Esophagus muscularis mucosa (tissue), 4 donors: ENCODE data around the gene SNX11. TPM values are rescaled to one million over a fixed set of nuclear protein-coding genes. Genes with fewer than 3 reads are reported as not detected.
A peak's percentile ranks its signal among the peaks of the same experiment; 100 is the strongest.

Experiments
- DNase-seq: peaks from one replicate; pipeline ENCODE4 v3.0.0-alpha.2; 2017; ENCODE audit errors: extremely low spot score
- H3K27ac ChIP-seq, 4 donors: fragments of 200-600 bp; sonication (generic); replicated peaks in 1 of 4; 1 replicate in 3 of 4; 2 replicates in 1 of 4; pipeline ENCODE4 v1.5.1; 2016 to 2019; ENCODE audit warnings: mild to moderate bottlenecking in 1 of 4
- H3K27me3 ChIP-seq, 4 donors: fragments of 200-600 bp; sonication (generic); one replicate each; pipeline versions ENCODE4 v1.5.1 to v1.6.0; 2016 to 2019
- H3K36me3 ChIP-seq, 4 donors: fragments of 200-600 bp; sonication (generic); one replicate each; pipeline ENCODE4 v1.5.1; 2016 to 2019
- H3K4me1 ChIP-seq, 4 donors: fragments of 200-600 bp; sonication (generic); one replicate each; pipeline ENCODE4 v1.5.1; 2016 to 2019
- H3K4me3 ChIP-seq, 4 donors: fragments of 200-600 bp; sonication (generic); 1 replicate in 2 of 4; 2 replicates in 2 of 4; pipeline ENCODE4 v1.5.1; 2016 to 2019; ENCODE audit warnings: mild to moderate bottlenecking in 4 of 4, moderate library complexity in 1 of 4
- H3K9me3 ChIP-seq, 4 donors: fragments of 200-600 bp; sonication (generic); 1 replicate in 3 of 4; 2 replicates in 1 of 4; pipeline ENCODE4 v1.5.1; 2016 to 2019
- EP300 ChIP-seq: sonication (generic); formaldehyde crosslinking; IDR thresholded peaks from one replicate; pipeline ENCODE4 v1.6.1; 2017; ENCODE audit warnings: antibody characterized with exemption
- POLR2A ChIP-seq: fragments of 450-650 bp; IDR thresholded peaks from one replicate; pipeline ENCODE4 v1.6.1; 2017; ENCODE audit warnings: antibody characterized with exemption, moderate library complexity, mild to moderate bottlenecking, low read depth
- POLR2AphosphoS5 ChIP-seq, 2 donors: sonication (generic); formaldehyde crosslinking; IDR thresholded peaks; one replicate each; pipeline ENCODE4 v1.6.1; 2017; ENCODE audit warnings: antibody characterized with exemption in 2 of 2
- WGBS: methylation state at CpG from one replicate; pipeline ENCODE4 v1.1.5; 2018; 5-methylcytosine and 5-hydroxymethylcytosine counted together
- intact Hi-C: fragments of 100-400 bp; cut with DNase I; formaldehyde crosslinking; loops from one replicate; pipeline ENCODE4 v1.15.1; 2023
- total RNA-seq, 4 donors: library from RNA; depleted of rRNA; stranded (reverse); fragments of >200 nt; gene quantifications; one replicate each; pipeline versions ENCODE4 v1.1.0 to v1.2.1, GENCODE V29; 2016
- TF ChIP-seq, protein P1 (sequence below), 3 experiments: fragments of 200-600 bp in 2 of 3; fragments of 450-650 bp in 1 of 3; sonication (generic) in 2 of 3; IDR thresholded peaks; one replicate each; pipeline ENCODE4 v1.5.1; 2017 to 2019; ENCODE audit warnings: antibody characterized with exemption in 3 of 3, mild to moderate bottlenecking in 2 of 3, moderate library complexity in 1 of 3

The SNX11 gene, protein sequence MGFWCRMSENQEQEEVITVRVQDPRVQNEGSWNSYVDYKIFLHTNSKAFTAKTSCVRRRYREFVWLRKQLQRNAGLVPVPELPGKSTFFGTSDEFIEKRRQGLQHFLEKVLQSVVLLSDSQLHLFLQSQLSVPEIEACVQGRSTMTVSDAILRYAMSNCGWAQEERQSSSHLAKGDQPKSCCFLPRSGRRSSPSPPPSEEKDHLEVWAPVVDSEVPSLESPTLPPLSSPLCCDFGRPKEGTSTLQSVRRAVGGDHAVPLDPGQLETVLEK
- total RNA-seq: 10 to 100 TPM; 16.1 to 22.0 (median 20.3) TPM

DNA sequence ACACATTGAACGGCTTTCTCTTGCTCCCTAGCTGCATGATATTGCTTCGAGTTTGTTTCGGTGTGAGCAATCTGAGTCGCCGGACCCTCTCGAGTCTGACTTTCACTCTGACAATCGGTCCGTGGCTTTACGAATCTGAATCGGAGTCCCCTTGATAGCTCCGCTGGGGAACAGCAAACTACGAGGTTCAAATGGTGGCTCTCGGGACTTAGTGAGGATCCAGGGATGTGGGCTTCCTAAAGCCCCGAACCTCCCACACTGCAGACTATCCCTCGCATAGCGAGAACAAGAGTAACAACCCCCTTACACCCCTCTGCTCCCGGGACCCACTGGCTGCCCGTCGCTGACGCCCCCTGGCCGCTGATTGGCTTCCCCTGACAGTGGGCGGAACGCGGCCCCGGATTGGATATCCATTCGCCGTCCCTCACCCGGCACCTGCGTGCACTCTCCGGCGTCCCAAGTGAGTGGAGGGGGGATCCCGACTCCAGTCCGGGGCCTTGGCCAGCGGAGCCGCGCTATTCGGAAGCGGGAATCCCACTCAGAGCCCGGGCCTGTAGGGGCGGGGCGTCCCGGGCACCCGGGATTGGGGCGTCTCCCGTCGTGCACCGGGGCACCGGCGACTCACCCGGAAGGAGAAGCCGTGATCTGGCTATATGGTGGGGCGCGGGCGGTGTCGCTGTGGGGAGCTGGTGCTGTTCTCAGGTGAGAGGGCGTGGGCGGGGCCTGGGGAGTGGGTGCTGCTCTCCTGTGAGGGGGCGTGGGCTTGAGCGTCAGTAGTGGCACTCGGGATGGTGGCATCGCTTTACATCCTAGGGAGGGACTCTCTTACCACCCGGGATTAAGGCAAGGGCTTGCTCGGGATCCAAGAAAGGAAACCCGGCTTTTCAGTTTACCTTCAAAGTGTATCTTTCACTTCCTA, at the start of gene SNX11:
SNX11 (plus strand) TSS at position 630 of the 919 bp plus-strand sequence. CDS start 4,278 bp downstream, outside the sequence.
- H3K36me3 ChIP-seq: peaks cover 0 to 5% (median 0%) of the 10 kb centered on the region in 4 donors
- H3K9me3 ChIP-seq: peaks cover 0 to 3% (median 0%) of the 10 kb centered on the region in 4 donors
- TF ChIP-seq, protein P1, sequence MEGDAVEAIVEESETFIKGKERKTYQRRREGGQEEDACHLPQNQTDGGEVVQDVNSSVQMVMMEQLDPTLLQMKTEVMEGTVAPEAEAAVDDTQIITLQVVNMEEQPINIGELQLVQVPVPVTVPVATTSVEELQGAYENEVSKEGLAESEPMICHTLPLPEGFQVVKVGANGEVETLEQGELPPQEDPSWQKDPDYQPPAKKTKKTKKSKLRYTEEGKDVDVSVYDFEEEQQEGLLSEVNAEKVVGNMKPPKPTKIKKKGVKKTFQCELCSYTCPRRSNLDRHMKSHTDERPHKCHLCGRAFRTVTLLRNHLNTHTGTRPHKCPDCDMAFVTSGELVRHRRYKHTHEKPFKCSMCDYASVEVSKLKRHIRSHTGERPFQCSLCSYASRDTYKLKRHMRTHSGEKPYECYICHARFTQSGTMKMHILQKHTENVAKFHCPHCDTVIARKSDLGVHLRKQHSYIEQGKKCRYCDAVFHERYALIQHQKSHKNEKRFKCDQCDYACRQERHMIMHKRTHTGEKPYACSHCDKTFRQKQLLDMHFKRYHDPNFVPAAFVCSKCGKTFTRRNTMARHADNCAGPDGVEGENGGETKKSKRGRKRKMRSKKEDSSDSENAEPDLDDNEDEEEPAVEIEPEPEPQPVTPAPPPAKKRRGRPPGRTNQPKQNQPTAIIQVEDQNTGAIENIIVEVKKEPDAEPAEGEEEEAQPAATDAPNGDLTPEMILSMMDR (IDR thresholded peaks at IDR 0.05): peak in 1 of 3 experiments; percentile 11
- TF ChIP-seq POLR2A (no peak), EP300 (no peak), POLR2AphosphoS5 (IDR thresholded peaks at IDR 0.05) (peak; percentile 78 to 89)
- peaks cover 15 to 40% (median 35%) of the 10 kb centered on the region in 4 donors for H3K4me1 ChIP-seq
- H3K27ac ChIP-seq: peak within 1 kb of the TSS; percentile 87 to 96 (median 92)
- H3K4me3 ChIP-seq: peak within 1 kb of the TSS; percentile 63 to 93 (median 78)
- under 1% methylated on average over 32 of the region's 64 CpGs for WGBS
- H3K27me3 ChIP-seq: no peaks in the 10 kb centered on the region
- intact Hi-C loops: no loop called here
- peak; percentile 99 for DNase-seq

DNA sequence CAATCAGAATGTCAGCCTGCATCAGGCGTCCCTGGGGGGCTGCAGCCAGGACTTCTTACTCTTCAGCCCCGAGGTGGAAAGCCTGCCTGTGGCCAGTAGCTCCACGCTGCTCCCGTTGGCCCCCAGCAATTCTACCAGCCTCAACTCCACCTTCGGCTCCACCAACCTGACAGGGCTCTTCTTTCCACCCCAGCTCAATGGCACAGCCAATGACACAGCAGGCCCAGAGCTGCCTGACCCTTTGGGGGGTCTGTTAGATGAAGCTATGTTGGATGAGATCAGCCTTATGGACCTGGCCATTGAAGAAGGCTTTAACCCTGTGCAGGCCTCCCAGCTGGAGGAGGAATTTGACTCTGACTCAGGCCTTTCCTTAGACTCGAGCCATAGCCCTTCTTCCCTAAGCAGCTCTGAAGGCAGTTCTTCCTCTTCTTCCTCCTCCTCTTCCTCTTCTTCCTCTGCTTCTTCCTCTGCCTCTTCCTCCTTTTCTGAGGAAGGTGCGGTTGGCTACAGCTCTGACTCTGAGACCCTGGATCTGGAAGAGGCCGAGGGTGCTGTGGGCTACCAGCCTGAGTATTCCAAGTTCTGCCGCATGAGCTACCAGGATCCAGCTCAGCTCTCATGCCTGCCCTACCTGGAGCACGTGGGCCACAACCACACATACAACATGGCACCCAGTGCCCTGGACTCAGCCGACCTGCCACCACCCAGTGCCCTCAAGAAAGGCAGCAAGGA, 49.0 kb upstream of the SNX11 start:
- H3K36me3 ChIP-seq: peaks cover 66 to 92% (median 84%) of the 10 kb centered on the region in 4 donors
- no peak for DNase-seq

DNA sequence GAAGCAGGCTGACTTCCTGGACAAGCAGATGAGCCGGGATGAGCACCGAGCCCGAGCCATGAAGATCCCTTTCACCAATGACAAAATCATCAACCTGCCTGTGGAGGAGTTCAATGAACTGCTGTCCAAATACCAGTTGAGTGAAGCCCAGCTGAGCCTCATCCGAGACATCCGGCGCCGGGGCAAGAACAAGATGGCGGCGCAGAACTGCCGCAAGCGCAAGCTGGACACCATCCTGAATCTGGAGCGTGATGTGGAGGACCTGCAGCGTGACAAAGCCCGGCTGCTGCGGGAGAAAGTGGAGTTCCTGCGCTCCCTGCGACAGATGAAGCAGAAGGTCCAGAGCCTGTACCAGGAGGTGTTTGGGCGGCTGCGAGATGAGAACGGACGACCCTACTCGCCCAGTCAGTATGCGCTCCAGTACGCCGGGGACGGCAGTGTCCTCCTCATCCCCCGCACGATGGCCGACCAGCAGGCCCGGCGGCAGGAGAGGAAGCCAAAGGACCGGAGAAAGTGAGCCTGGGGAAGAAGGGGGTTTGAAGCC, 48.4 kb upstream of the SNX11 start:
- Histone ChIP-seq H3K9me3 (no peaks in the 10 kb centered on the region), H3K27me3 (no peaks in the 10 kb centered on the region), H3K36me3 (peaks cover 66 to 97% (median 88%) of the 10 kb centered on the region in 4 donors), H3K4me1 (peaks cover 38 to 77% (median 49%) of the 10 kb centered on the region in 4 donors), H3K27ac (peak overlapping the region in 3 of 4 donors; percentile 11 to 45 (median 31)), H3K4me3 (no peak overlapping the region)
- intact Hi-C loops: no loop called here
- no peak for DNase-seq
- WGBS: 88% methylated on average over 27 of the region's 32 CpGs
- no peak for TF ChIP-seq EP300
- TF ChIP-seq, protein P1 (IDR thresholded peaks at IDR 0.05): no peak
- no peak for TF ChIP-seq POLR2AphosphoS5 (IDR thresholded peaks at IDR 0.05)
- TF ChIP-seq POLR2A: no peak

More for the DNA sequence above, 49.0 kb upstream of the SNX11 start:
- H3K27ac ChIP-seq: peak overlapping the region in 1 of 4 donors; percentile 14
- TF ChIP-seq POLR2AphosphoS5 (IDR thresholded peaks at IDR 0.05): no peak
- H3K4me3 ChIP-seq: no peak overlapping the region
- H3K27me3 ChIP-seq: no peaks in the 10 kb centered on the region
- WGBS: 76% methylated on average over 11 of the region's 11 CpGs
- H3K4me1 ChIP-seq: peaks cover 45 to 77% (median 51%) of the 10 kb centered on the region in 4 donors
- intact Hi-C loops: no loop called here
- no peaks in the 10 kb centered on the region for H3K9me3 ChIP-seq

DNA sequence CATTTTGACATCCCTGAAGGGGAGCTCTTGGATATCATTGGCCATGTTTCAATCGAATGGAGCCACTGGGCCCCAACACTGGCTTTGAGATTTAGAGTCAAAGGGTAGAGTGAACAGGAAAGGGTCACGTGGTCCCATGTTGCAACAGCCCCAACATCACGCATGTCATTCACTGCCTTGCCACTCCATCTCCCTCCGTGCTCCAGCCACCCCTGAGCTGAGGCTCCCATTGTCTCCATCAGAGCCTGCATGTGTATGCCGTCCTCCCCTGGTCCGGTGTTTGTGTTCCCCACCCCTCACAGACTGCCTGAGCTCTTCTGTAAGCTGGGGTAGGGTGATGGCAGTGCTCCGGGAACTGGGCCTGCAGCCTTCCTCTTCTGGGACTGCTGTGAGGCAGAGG, 47.3 kb upstream of the SNX11 start:
- peak overlapping the region; percentile 1 to 45 (median 22) for H3K27ac ChIP-seq
- TF ChIP-seq POLR2A (no peak), EP300 (no peak), POLR2AphosphoS5 (IDR thresholded peaks at IDR 0.05) (no peak)
- TF ChIP-seq, protein P1 (IDR thresholded peaks at IDR 0.05): no peak
- no peak overlapping the region for H3K4me3 ChIP-seq
- no peak for DNase-seq
- intact Hi-C loops: no loop called here
- H3K36me3 ChIP-seq: peaks cover 66 to 96% (median 94%) of the 10 kb centered on the region in 4 donors
- H3K9me3 ChIP-seq: no peaks in the 10 kb centered on the region
- H3K4me1 ChIP-seq: peaks cover 33 to 75% (median 43%) of the 10 kb centered on the region in 4 donors
- 56% methylated on average over 7 of the region's 7 CpGs for WGBS
- no peaks in the 10 kb centered on the region for H3K27me3 ChIP-seq
